ENCODE measurements around the gene MEOX1.

The MEOX1 gene

GRCh38 chr17:43676471-43676870 lies 14.7 kb upstream of the MEOX1 start:
- H3K36me3 ChIP-seq (ENCODE audit: insufficient read depth, low read length) = no peaks in the 10 kb centered on the region
- no peak overlapping the region for H3K4me2 ChIP-seq (ENCODE audit: low read length)
- no peak overlapping the region for H3K9ac ChIP-seq (ENCODE audit: low read depth, low read length)
- H3K4me3 ChIP-seq (ENCODE audit: low read length) = no peak overlapping the region
- H3K9me3 ChIP-seq (replicated peaks; ENCODE audit: low read length) = no peaks in the 10 kb centered on the region
- peaks cover 16% of the 10 kb centered on the region for H3K27me3 ChIP-seq (ENCODE audit: control insufficient read depth, insufficient read depth, low read length)
- H3K4me1 ChIP-seq (ENCODE audit: control insufficient read depth, insufficient read depth, low read length) = peaks cover 2% of the 10 kb centered on the region

GRCh38 chr17:43674394-43674793 lies 12.7 kb upstream of the MEOX1 start:
- Histone ChIP-seq H3K9ac (ENCODE audit: low read depth, low read length) (no peak overlapping the region), H3K27me3 (ENCODE audit: control insufficient read depth, insufficient read depth, low read length) (peaks cover under 1% of the 10 kb centered on the region), H3K4me3 (ENCODE audit: low read length) (no peak overlapping the region), H3K4me1 (ENCODE audit: control insufficient read depth, insufficient read depth, low read length) (peaks cover 2% of the 10 kb centered on the region), H3K4me2 (ENCODE audit: low read length) (no peak overlapping the region), H3K36me3 (ENCODE audit: insufficient read depth, low read length) (no peaks in the 10 kb centered on the region), H3K9me3 (replicated peaks; ENCODE audit: low read length) (no peaks in the 10 kb centered on the region)

- no peak overlapping the region for H3K9ac ChIP-seq (ENCODE audit: low read depth, low read length)
- no peak overlapping the region for H3K4me2 ChIP-seq (ENCODE audit: low read length)
- H3K36me3 ChIP-seq (ENCODE audit: insufficient read depth, low read length) = no peaks in the 10 kb centered on the region
- H3K27me3 ChIP-seq (ENCODE audit: control insufficient read depth, insufficient read depth, low read length) = no peaks in the 10 kb centered on the region
- H3K9me3 ChIP-seq (replicated peaks; ENCODE audit: low read length) = no peaks in the 10 kb centered on the region
- no peak overlapping the region for H3K4me3 ChIP-seq (ENCODE audit: low read length)
- peaks cover 2% of the 10 kb centered on the region for H3K4me1 ChIP-seq (ENCODE audit: control insufficient read depth, insufficient read depth, low read length)
These were observed 12.0 kb upstream of the MEOX1 start for GRCh38 chr17:43673516-43674323.

- Histone ChIP-seq H3K4me1 (ENCODE audit: control insufficient read depth, insufficient read depth, low read length) (peaks cover 6% of the 10 kb centered on the region), H3K36me3 (ENCODE audit: insufficient read depth, low read length) (no peaks in the 10 kb centered on the region), H3K9me3 (replicated peaks; ENCODE audit: low read length) (no peaks in the 10 kb centered on the region), H3K4me3 (ENCODE audit: low read length) (no peak overlapping the region), H3K9ac (ENCODE audit: low read depth, low read length) (no peak overlapping the region), H3K4me2 (ENCODE audit: low read length) (no peak overlapping the region), H3K27me3 (ENCODE audit: control insufficient read depth, insufficient read depth, low read length) (no peaks in the 10 kb centered on the region)
These were observed 10.2 kb upstream of the MEOX1 start for GRCh38 chr17:43671755-43672519.

GRCh38 chr17:43671031-43671692 lies 9.4 kb upstream of the MEOX1 start:
- Histone ChIP-seq H3K9me3 (replicated peaks; ENCODE audit: low read length) (no peaks in the 10 kb centered on the region), H3K4me2 (ENCODE audit: low read length) (no peak overlapping the region), H3K36me3 (ENCODE audit: insufficient read depth, low read length) (no peaks in the 10 kb centered on the region), H3K9ac (ENCODE audit: low read depth, low read length) (no peak overlapping the region), H3K4me3 (ENCODE audit: low read length) (no peak overlapping the region), H3K27me3 (ENCODE audit: control insufficient read depth, insufficient read depth, low read length) (no peaks in the 10 kb centered on the region), H3K4me1 (ENCODE audit: control insufficient read depth, insufficient read depth, low read length) (peaks cover 6% of the 10 kb centered on the region)

- no peak overlapping the region for H3K4me3 ChIP-seq (ENCODE audit: low read length)
- H3K4me1 ChIP-seq (ENCODE audit: control insufficient read depth, insufficient read depth, low read length) = peaks cover 6% of the 10 kb centered on the region
- H3K9me3 ChIP-seq (replicated peaks; ENCODE audit: low read length) = no peaks in the 10 kb centered on the region
- H3K36me3 ChIP-seq (ENCODE audit: insufficient read depth, low read length) = no peaks in the 10 kb centered on the region
- H3K9ac ChIP-seq (ENCODE audit: low read depth, low read length) = no peak overlapping the region
- no peak overlapping the region for H3K4me2 ChIP-seq (ENCODE audit: low read length)
- no peaks in the 10 kb centered on the region for H3K27me3 ChIP-seq (ENCODE audit: control insufficient read depth, insufficient read depth, low read length)
These were observed 8.9 kb upstream of the MEOX1 start for GRCh38 chr17:43670645-43671030.

- H3K9me3 ChIP-seq (replicated peaks; ENCODE audit: low read length) = no peaks in the 10 kb centered on the region
- no peaks in the 10 kb centered on the region for H3K27me3 ChIP-seq (ENCODE audit: control insufficient read depth, insufficient read depth, low read length)
- no peak overlapping the region for H3K4me3 ChIP-seq (ENCODE audit: low read length)
- no peak overlapping the region for H3K9ac ChIP-seq (ENCODE audit: low read depth, low read length)
- peaks cover 6% of the 10 kb centered on the region for H3K4me1 ChIP-seq (ENCODE audit: control insufficient read depth, insufficient read depth, low read length)
- H3K36me3 ChIP-seq (ENCODE audit: insufficient read depth, low read length) = no peaks in the 10 kb centered on the region
- no peak overlapping the region for H3K4me2 ChIP-seq (ENCODE audit: low read length)
These were observed 8.4 kb upstream of the MEOX1 start for GRCh38 chr17:43669971-43670644.

GRCh38 chr17:43667947-43668348 lies 6.2 kb upstream of the MEOX1 start:
- Histone ChIP-seq H3K4me1 (ENCODE audit: control insufficient read depth, insufficient read depth, low read length) (peaks cover 6% of the 10 kb centered on the region), H3K27me3 (ENCODE audit: control insufficient read depth, insufficient read depth, low read length) (no peaks in the 10 kb centered on the region), H3K4me2 (ENCODE audit: low read length) (no peak overlapping the region), H3K9me3 (replicated peaks; ENCODE audit: low read length) (no peaks in the 10 kb centered on the region), H3K36me3 (ENCODE audit: insufficient read depth, low read length) (no peaks in the 10 kb centered on the region), H3K9ac (ENCODE audit: low read depth, low read length) (no peak overlapping the region), H3K4me3 (ENCODE audit: low read length) (no peak overlapping the region)

- no peaks in the 10 kb centered on the region for H3K36me3 ChIP-seq (ENCODE audit: insufficient read depth, low read length)
- no peaks in the 10 kb centered on the region for H3K9me3 ChIP-seq (replicated peaks; ENCODE audit: low read length)
- no peak overlapping the region for H3K4me3 ChIP-seq (ENCODE audit: low read length)
- no peaks in the 10 kb centered on the region for H3K27me3 ChIP-seq (ENCODE audit: control insufficient read depth, insufficient read depth, low read length)
- no peak overlapping the region for H3K9ac ChIP-seq (ENCODE audit: low read depth, low read length)
- H3K4me1 ChIP-seq (ENCODE audit: control insufficient read depth, insufficient read depth, low read length) = peaks cover 10% of the 10 kb centered on the region
- H3K4me2 ChIP-seq (ENCODE audit: low read length) = no peak overlapping the region
These were observed 5.8 kb upstream of the MEOX1 start for GRCh38 chr17:43667506-43667905.

- Histone ChIP-seq H3K36me3 (ENCODE audit: insufficient read depth, low read length) (no peaks in the 10 kb centered on the region), H3K4me2 (ENCODE audit: low read length) (no peak overlapping the region), H3K9me3 (replicated peaks; ENCODE audit: low read length) (no peaks in the 10 kb centered on the region), H3K9ac (ENCODE audit: low read depth, low read length) (no peak overlapping the region), H3K4me3 (ENCODE audit: low read length) (no peak overlapping the region), H3K27me3 (ENCODE audit: control insufficient read depth, insufficient read depth, low read length) (peaks cover under 1% of the 10 kb centered on the region), H3K4me1 (ENCODE audit: control insufficient read depth, insufficient read depth, low read length) (peaks cover 25% of the 10 kb centered on the region)
These were observed 4.2 kb upstream of the MEOX1 start for GRCh38 chr17:43665937-43666236.

All from skeletal muscle satellite cell (primary cell).